GM13976 (cell line): Measurements from ENCODE around the gene ALDH4A1.

Experiments
- DNase-seq: peaks from one replicate; pipeline ENCODE4 v3.0.0; 2012; ENCODE audit warnings: low spot score
- CTCF ChIP-seq: IDR thresholded peaks from 2 replicates; pipeline ENCODE4 v1.5.1; 2012; ENCODE audit warnings: borderline replicate concordance, mild to moderate bottlenecking; ENCODE audit not compliant: insufficient read depth; ENCODE audit errors: extremely low read depth, missing control alignments, control extremely low read depth
- in situ Hi-C: fragments of 300-500 bp; cut with MboI; formaldehyde crosslinking; loops from one replicate; pipeline ENCODE4 v1.12.0; 2022; ENCODE audit warnings: low sequenced_read_pairs, mixed read lengths, inconsistent platforms; ENCODE audit not compliant: unreplicated experiment

The ALDH4A1 gene

GRCh38 chr1:18922848-18923755 lies 20.7 kb upstream of the ALDH4A1 start:
- in situ Hi-C loops = loop anchor here (25.0 kb wide), 1 partner anchor 164 kb away; no protein-coding TSS in a partner anchor
- no peak for DNase-seq
- no peak for TF ChIP-seq CTCF

GRCh38 chr1:18922319-18922726 lies 20.0 kb upstream of the ALDH4A1 start:
- in situ Hi-C loops = loop anchor here (25.0 kb wide), 1 partner anchor 165 kb away; no protein-coding TSS in a partner anchor
- DNase-seq = no peak
- TF ChIP-seq CTCF = no peak

GRCh38 chr1:18921516-18922251 lies 19.3 kb upstream of the ALDH4A1 start:
- in situ Hi-C loops = loop anchor here (25.0 kb wide), 1 partner anchor 166 kb away; no protein-coding TSS in a partner anchor
- TF ChIP-seq CTCF = no peak
- no peak for DNase-seq

- in situ Hi-C loops = loop anchor here (25.0 kb wide), 1 partner anchor 166 kb away; no protein-coding TSS in a partner anchor
- no peak for DNase-seq
- TF ChIP-seq CTCF = no peak
Measured at GRCh38 chr1:18920931-18921330, 18.6 kb upstream of the ALDH4A1 start.

- TF ChIP-seq CTCF = no peak
- in situ Hi-C loops = loop anchor here (25.0 kb wide), 1 partner anchor 167 kb away; no protein-coding TSS in a partner anchor
- no peak for DNase-seq
Measured at GRCh38 chr1:18919956-18920355, 17.6 kb upstream of the ALDH4A1 start.

- no peak for TF ChIP-seq CTCF
- no peak for DNase-seq
- in situ Hi-C loops = loop anchor here (25.0 kb wide), 1 partner anchor 168 kb away; no protein-coding TSS in a partner anchor
Measured at GRCh38 chr1:18919197-18919905, 17.0 kb upstream of the ALDH4A1 start.
